BLaER1 treated with 17β-estradiol and CSF1 and Interleukin-3, amounts not matched to agents 10 nM and 100 nM (cell line): Measurements from ENCODE around the gene DMBT1.

Experiments
- H3K27ac ChIP-seq, 11 experiments: shearing (Covaris generic); formaldehyde crosslinking; 2 replicates each; pipeline ENCODE4 v1.8.1; 2022
- H3K27me3 ChIP-seq, 11 experiments: shearing (Covaris generic); formaldehyde crosslinking; 2 replicates each; pipeline ENCODE4 v1.8.1; 2022
- H3K36me3 ChIP-seq, 11 experiments: shearing (Covaris generic); formaldehyde crosslinking; 2 replicates each; pipeline ENCODE4 v1.8.1; 2022
- H3K4me1 ChIP-seq, 10 experiments: shearing (Covaris generic); formaldehyde crosslinking; 2 replicates each; pipeline ENCODE4 v1.8.1; 2022
- H3K4me2 ChIP-seq, 11 experiments: shearing (Covaris generic); formaldehyde crosslinking; 2 replicates each; pipeline ENCODE4 v1.8.1; 2022
- H3K4me3 ChIP-seq, 10 experiments: shearing (Covaris generic); formaldehyde crosslinking; 2 replicates each; pipeline ENCODE4 v1.8.1; 2022
- H3K9ac ChIP-seq, 11 experiments: shearing (Covaris generic); formaldehyde crosslinking; 2 replicates each; pipeline ENCODE4 v1.8.1; 2022
- H3K9me3 ChIP-seq, 11 experiments: shearing (Covaris generic); formaldehyde crosslinking; replicated peaks in 1 of 11; 2 replicates each; pipeline ENCODE4 v1.8.1; 2022
- H4K20me1 ChIP-seq, 11 experiments: shearing (Covaris generic); formaldehyde crosslinking; 2 replicates each; pipeline ENCODE4 v1.8.1; 2022
- Cebpa-rat ChIP-seq, 11 experiments: shearing (Covaris generic); IDR thresholded peaks; 2 replicates each; pipeline ENCODE4 v1.8.1; 2022

DMBT1 gene

DNA sequence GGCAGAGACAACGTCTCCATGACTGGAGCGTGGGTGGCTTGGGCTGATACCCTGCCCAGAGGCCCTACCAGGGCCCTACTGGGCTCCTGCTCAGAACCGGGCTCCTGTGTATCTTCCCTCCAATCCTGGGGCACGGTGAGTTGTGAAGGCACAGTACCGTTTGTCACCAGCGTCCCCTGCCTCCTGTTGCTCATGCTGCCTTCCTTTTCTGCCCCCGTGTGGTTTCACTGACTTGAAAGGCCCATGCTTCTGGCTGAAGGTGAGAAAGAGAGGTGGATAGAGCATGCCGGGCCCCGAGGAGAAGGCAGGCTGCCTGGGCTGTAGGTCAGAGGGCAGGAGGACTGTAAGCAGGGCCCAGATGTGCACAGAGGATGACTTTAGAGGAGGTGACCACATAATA lies 9.1 kb upstream of the DMBT1 start:
- H3K4me3 ChIP-seq: no peak overlapping the region

DNA sequence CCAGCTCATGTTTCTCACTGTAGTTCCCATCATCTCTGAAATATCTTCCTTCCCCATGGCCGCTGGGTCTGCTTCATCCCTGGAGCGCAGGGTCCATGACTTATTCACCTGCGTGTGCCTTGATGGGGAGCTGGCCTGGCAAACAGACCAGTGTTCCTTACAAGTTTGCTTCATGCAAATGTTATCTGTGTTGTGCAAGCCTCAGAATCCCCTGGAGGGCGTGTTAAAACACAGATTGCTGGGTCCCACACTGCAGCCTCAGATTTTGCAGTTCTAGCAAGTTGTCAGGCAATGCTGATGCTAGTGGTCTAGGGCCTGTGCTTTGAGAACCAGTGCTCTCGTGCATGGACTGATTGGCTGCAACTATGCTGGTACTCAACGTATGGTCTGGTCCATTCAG lies 7.2 kb upstream of the DMBT1 start:
- no peak for TF ChIP-seq Cebpa-rat (IDR thresholded peaks at IDR 0.05)
- H3K36me3 ChIP-seq: no peaks in the 10 kb centered on the region

More for the DNA sequence above, 9.1 kb upstream of the DMBT1 start:
- Histone ChIP-seq H4K20me1 (no peaks in the 10 kb centered on the region), H3K9ac (no peak overlapping the region), H3K36me3 (no peaks in the 10 kb centered on the region), H3K4me2 (peak overlapping the region in 3 of 11 experiments; percentile 19 to 26 (median 20); a peak in 3 of 22 replicates), H3K4me1 (peaks cover 0 to 38% (median 31%) of the 10 kb centered on the region in 10 experiments; a peak in 16 of 20 replicates), H3K27me3 (no peaks in the 10 kb centered on the region), H3K27ac (peak overlapping the region in 3 of 11 experiments; percentile 9 to 54 (median 48); a peak in 4 of 22 replicates), H3K9me3 (peaks cover 0 to 9% (median 0%) of the 10 kb centered on the region in 11 experiments; a peak in 3 of 22 replicates)
- TF ChIP-seq Cebpa-rat (IDR thresholded peaks at IDR 0.05): no peak

DNA sequence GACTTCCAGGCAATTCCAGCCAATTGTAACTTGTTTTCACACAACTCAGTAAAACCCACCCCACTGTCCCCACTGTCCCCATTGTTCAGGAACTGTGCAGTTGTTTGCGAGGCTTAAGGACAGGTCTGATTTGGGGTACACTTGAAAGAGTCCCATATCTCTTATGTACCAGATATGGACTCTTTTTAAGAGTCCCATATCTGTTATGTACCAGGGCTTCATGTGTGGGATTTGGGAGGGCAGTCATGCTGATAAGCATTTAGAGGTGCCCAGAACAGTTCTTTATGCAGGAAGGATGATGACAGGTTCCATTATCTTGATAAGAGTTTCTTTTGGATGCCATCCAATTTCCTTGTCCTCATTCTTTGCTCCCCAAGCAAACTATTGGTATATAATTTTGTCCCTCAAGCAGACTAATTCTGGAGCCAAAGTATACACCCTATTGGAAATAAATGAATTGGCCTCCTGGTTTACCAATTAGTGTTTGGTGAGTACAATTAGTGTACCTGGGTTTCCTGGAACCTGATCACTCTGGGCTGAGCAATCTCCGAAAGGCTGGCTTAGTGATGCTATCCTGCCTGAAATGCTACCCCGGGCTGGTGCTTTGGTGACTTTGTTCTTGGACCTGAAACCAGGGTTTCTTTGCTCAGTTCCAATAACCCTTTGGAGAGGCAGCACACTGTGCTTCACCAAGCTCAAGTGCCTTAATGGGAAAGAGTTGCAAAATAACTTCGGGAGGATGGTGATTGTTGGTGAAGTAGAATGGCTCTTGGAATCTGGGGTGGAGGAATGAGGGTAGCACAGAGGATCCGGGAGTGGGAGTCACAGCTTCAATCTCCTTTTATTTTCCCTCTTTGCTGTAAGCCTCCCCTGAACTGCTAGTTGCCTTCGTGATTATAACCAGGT lies 6.2 kb upstream of the DMBT1 start:
- TF ChIP-seq Cebpa-rat (IDR thresholded peaks at IDR 0.05): no peak
- H3K36me3 ChIP-seq: no peaks in the 10 kb centered on the region
- peaks cover 0 to 9% (median 0%) of the 10 kb centered on the region in 11 experiments; a peak in 4 of 22 replicates for H3K9me3 ChIP-seq
- peaks cover 0 to 37% (median 31%) of the 10 kb centered on the region in 10 experiments; a peak in 14 of 20 replicates for H3K4me1 ChIP-seq
- H3K27me3 ChIP-seq: no peaks in the 10 kb centered on the region
- H3K9ac ChIP-seq: no peak overlapping the region
- H4K20me1 ChIP-seq: no peaks in the 10 kb centered on the region
- H3K4me3 ChIP-seq: no peak overlapping the region
- no peak overlapping the region for H3K27ac ChIP-seq
- no peak overlapping the region for H3K4me2 ChIP-seq

More for the DNA sequence above, 7.2 kb upstream of the DMBT1 start:
- no peaks in the 10 kb centered on the region for H4K20me1 ChIP-seq
- no peak overlapping the region for H3K27ac ChIP-seq
- H3K9me3 ChIP-seq: peaks cover 0 to 9% (median 0%) of the 10 kb centered on the region in 11 experiments; a peak in 4 of 22 replicates
- peaks cover 0 to 37% (median 32%) of the 10 kb centered on the region in 10 experiments; a peak in 16 of 20 replicates for H3K4me1 ChIP-seq
- H3K27me3 ChIP-seq: no peaks in the 10 kb centered on the region
- H3K4me3 ChIP-seq: no peak overlapping the region
- peak overlapping the region in 4 of 11 experiments; percentile 2 to 30 (median 18); a peak in 3 of 22 replicates for H3K4me2 ChIP-seq
- H3K9ac ChIP-seq: no peak overlapping the region

DNA sequence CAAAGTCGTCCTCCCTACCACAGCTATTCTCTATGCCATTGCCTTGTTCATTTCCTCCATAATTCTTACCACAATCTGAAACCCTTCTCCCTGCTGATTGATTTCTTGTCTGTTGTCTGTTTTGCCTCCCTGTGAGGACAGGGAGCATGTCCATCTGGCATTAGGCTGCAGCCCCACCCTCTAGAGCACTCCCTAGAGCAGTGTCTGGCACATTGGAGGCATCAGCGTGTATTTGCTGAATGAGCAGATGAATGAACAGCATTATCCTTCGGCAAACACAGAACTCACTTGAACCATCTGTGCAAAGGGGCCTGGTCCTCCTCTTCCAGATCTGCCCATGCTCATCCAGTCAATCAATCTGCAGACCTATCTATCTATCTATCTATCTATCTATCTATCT lies 5.1 kb upstream of the DMBT1 start:
- no peak overlapping the region for H3K4me2 ChIP-seq
- H3K36me3 ChIP-seq: no peaks in the 10 kb centered on the region
- H4K20me1 ChIP-seq: no peaks in the 10 kb centered on the region
- H3K9me3 ChIP-seq: peaks cover 0 to 9% (median 0%) of the 10 kb centered on the region in 11 experiments; a peak in 4 of 22 replicates
- H3K27ac ChIP-seq: no peak overlapping the region
- H3K4me1 ChIP-seq: peaks cover 0 to 39% (median 28%) of the 10 kb centered on the region in 10 experiments; a peak in 15 of 20 replicates
- no peaks in the 10 kb centered on the region for H3K27me3 ChIP-seq
- H3K4me3 ChIP-seq: no peak overlapping the region
- no peak overlapping the region for H3K9ac ChIP-seq
- no peak for TF ChIP-seq Cebpa-rat (IDR thresholded peaks at IDR 0.05)

DNA sequence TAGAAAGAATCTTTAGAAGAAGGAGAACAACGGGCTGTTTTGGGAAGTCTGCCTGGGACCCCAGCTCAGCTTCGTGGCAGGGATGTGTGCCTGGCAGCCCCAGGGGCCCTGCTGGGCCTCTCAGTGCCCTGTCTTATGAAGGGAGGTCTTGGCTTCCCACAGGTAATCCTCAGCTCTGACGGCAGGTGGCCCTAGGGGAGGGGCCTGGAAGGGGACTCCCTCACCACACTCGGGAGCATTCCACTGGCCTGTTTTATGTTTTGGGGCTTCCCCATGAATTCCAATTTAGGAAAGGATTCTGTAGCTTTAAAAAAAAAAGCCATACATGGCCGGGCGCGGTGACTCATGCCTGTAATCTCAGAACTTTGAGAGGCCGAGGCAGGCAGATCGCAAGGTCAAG lies 3.0 kb upstream of the DMBT1 start:
- Histone ChIP-seq H4K20me1 (no peaks in the 10 kb centered on the region), H3K4me2 (peak overlapping the region in 10 of 11 experiments; percentile 0 to 42 (median 30); a peak in 8 of 22 replicates), H3K4me3 (no peak overlapping the region), H3K36me3 (no peaks in the 10 kb centered on the region), H3K9me3 (peaks cover 0 to 9% (median 0%) of the 10 kb centered on the region in 11 experiments; a peak in 4 of 22 replicates), H3K4me1 (peaks cover 0 to 31% (median 21%) of the 10 kb centered on the region in 10 experiments; a peak in 15 of 20 replicates), H3K9ac (no peak overlapping the region), H3K27ac (peak overlapping the region in 2 of 11 experiments; percentile 16 to 37; a peak in 2 of 22 replicates), H3K27me3 (0 out of 22 replicates have a peak, but pooled peaks cover 0 to 3% (median 0%) of the 10 kb centered on the region in 11 experiments)
- no peak for TF ChIP-seq Cebpa-rat (IDR thresholded peaks at IDR 0.05)

DNA sequence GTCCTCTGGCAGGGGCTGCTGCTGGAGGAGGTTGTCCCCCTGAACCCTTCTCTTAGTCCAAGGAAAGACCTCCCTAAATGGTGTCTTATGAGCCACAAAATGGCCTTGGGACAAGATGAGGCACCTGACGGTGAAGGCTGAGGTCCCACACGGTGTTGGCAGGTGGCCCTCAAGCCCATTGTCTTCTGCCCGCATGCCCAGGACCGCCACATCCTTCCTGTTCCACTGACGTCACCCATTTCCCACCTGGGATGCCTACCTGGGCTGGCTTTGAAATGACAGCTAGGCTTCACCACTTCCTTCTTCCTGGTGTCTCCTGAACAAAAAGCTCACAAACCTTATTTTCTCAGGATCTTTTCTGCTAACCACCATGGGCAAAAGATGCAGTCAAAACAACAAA lies 2.1 kb upstream of the DMBT1 start:
- Histone ChIP-seq H3K27me3 (0 out of 22 replicates have a peak, but pooled peaks cover 0 to 9% (median 0%) of the 10 kb centered on the region in 11 experiments), H3K4me2 (peak overlapping the region in 9 of 11 experiments; percentile 15 to 48 (median 37); a peak in 13 of 22 replicates), H3K4me1 (peaks cover 0 to 27% (median 21%) of the 10 kb centered on the region in 10 experiments; a peak in 15 of 20 replicates), H3K36me3 (no peaks in the 10 kb centered on the region), H4K20me1 (no peaks in the 10 kb centered on the region), H3K27ac (0 out of 22 replicates have a peak overlapping the region, but pooled peaks of 1 of the 11 experiments have one; percentile 7), H3K4me3 (no peak overlapping the region), H3K9me3 (peaks cover 0 to 9% (median 0%) of the 10 kb centered on the region in 11 experiments; a peak in 4 of 22 replicates), H3K9ac (no peak overlapping the region)
- no peak for TF ChIP-seq Cebpa-rat (IDR thresholded peaks at IDR 0.05)

DNA sequence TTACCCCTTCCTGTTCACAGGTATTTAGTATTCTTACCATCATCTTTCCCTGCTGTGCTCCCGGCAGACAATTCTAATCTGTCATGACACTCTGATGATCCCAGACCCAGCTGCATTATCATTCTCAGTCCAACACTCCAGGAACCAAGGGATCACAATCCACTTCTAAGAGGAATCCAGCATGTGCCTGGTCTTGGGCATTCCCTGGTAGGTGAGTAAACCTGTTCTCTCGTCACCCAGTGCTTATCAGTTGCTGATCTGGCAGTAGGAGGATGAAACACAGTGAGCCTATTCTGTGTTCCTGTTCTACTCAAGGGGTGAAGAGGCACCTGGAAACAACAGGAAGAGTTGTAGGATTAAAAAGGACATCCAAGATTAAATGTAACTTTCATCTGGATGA lies 1.3 kb upstream of the DMBT1 start:
- H3K27me3 ChIP-seq: 0 out of 22 replicates have a peak, but pooled peaks cover 0 to 9% (median 0%) of the 10 kb centered on the region in 11 experiments
- no peak for TF ChIP-seq Cebpa-rat (IDR thresholded peaks at IDR 0.05)
- no peak overlapping the region for H3K4me3 ChIP-seq
- peaks cover 0 to 9% (median 0%) of the 10 kb centered on the region in 11 experiments; a peak in 4 of 22 replicates for H3K9me3 ChIP-seq
- no peak overlapping the region for H3K4me2 ChIP-seq
- H3K27ac ChIP-seq: no peak overlapping the region
- no peaks in the 10 kb centered on the region for H3K36me3 ChIP-seq
- no peaks in the 10 kb centered on the region for H4K20me1 ChIP-seq
- no peak overlapping the region for H3K9ac ChIP-seq
- H3K4me1 ChIP-seq: peaks cover 3 to 35% (median 22%) of the 10 kb centered on the region in 10 experiments; a peak in 15 of 20 replicates

DNA sequence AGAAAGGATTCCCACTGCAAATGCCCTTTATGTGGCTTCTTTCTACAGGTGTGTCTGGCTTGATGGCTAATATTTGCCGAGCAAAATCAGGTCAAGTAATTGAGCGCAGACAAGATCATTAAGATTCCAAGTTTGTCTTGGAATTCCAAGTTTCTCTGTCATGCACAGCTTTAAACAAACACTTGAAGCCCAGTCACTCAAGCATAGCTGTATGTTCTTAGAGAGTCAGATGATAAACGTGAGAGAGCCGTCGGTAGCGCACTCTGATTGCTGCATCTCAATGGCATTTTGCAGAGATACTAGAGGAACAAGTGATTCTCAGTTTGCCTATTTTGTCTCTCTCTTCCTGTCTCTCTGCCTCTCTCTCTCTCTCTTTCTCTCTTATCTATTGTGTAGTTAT lies 658 bp downstream of the DMBT1 start:
- no peak overlapping the region for H3K4me2 ChIP-seq
- no peak overlapping the region for H3K9ac ChIP-seq
- no peak overlapping the region for H3K4me3 ChIP-seq
- H3K27me3 ChIP-seq: 0 out of 22 replicates have a peak, but pooled peaks cover 0 to 9% (median 0%) of the 10 kb centered on the region in 11 experiments
- no peaks in the 10 kb centered on the region for H4K20me1 ChIP-seq
- TF ChIP-seq Cebpa-rat (IDR thresholded peaks at IDR 0.05): no peak
- no peaks in the 10 kb centered on the region for H3K36me3 ChIP-seq
- peaks cover 4 to 41% (median 23%) of the 10 kb centered on the region in 10 experiments; a peak in 15 of 20 replicates for H3K4me1 ChIP-seq
- peaks cover 0 to 4% (median 0%) of the 10 kb centered on the region in 11 experiments; a peak in 2 of 22 replicates for H3K9me3 ChIP-seq
- no peak overlapping the region for H3K27ac ChIP-seq
